NCI-H82 (cell line): ENCODE measurements around the gene RAB3GAP2.
"Not testable (repeated sequence)": the region's sequence is repeated elsewhere in the genome, so short reads cannot be mapped to it uniquely, and the experiment has no call there.

Experiments used
- DNase-seq: peaks from one replicate; lab custom pipeline; 2025; lab: John Stamatoyannopoulos, UW

RAB3GAP2 gene

DNA sequence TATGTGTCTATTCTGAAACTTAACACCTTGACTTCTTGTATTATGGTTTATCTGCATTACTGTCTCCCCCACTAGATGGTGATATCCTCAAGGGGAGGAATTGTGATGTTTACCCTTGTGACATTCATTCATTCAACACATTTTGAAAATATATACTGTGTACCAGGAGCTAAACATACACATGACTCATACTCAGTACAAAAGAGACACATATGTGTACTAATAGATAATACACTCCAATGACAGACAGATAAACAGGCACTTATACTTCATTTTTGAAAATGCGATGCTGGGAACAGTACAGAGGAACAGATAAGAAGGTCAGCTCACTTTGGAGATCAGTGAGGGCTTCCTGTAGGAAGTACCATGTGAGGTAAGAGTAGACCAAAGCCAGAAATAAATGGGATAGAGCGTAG is 8.9 kb upstream of the RAB3GAP2 start:
- peak; percentile 64 for DNase-seq

DNA sequence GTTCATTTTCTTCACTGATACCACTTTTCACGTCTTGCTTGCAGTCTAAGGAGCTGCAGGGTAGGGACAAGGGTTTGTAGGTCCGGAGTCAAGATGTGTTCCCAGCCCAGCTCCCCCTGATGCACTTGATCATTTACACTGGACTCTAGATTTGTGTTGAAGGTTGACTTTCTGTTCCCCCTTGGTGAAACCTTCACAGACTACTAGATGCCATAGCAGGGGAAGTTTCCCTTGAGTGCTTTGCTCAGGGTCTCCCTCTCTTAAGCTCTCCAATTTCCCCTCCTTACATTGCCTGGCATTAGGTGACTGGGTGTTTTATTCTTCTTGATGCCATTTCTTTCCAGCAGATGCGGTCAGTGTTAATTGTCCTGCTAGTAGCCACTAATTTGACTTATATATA is 8.0 kb upstream of the RAB3GAP2 start:
- DNase-seq: no peak

DNA sequence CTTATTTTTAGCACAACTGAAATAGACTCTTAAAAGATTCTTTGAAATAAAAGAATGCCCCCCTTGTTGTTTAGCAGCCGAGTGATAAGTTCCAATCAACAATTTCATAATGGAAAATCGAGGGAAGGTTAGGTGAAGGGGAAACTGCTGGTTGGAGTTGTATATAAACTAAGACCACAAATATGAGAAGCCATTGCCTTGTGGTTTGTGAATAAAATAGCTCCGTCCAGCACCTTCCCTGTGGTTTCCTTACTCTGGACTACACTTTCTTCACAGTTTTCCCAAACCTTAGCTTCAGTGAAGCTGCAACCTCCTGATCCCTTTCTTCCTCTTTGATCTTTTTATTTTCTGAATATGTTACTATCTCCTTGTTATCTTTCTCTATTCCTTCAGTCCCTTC is 6.7 kb upstream of the RAB3GAP2 start:
- no peak for DNase-seq

DNA sequence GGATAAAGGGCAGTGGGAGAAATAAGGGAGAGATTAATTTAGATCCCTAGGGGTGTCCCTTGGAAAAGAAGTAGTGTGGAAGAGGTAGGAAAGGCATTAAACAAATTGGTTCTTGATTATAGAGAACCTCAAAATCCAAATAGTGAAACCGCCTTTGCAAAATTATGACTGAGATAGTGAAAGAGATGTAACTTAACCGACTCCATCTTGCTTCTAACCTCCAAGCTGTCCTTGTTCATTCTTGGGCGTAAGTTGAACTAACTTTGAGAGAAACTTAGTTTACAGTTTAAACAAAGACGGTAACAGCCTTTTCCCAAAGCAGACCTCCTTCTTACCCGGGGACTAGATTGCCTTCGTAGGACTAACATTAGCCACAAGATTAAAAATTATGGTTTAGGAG is 3.2 kb upstream of the RAB3GAP2 start:
- no peak for DNase-seq

DNA sequence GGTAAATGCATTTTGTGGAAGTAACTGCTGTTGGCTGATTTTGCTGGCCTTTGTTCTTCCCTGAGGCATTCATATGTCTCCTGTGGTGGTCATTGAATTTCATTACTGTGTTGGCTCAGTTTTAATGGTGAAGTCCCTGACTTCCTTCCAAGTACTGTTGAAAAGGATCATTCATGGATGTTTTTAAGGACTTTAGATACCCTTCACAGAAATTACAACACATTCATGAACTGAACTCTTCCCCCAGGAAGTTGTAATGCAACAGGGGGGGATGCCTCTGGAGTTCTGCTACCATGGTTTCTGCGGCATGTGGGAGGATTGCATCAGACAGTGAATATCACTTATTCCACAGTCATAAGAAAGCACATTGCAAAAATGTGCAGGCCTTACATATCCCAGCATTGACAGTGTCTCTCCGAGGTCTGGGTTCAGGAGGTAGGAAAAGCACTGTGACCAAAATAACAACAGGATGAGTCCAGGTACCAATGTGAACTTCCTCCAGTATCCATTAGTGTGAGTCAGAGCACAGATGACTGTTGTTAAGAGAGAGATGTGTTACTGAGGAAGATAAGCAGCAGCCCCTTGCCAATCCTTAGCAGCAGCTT is 2.1 kb upstream of the RAB3GAP2 start:
- DNase-seq: no peak

DNA sequence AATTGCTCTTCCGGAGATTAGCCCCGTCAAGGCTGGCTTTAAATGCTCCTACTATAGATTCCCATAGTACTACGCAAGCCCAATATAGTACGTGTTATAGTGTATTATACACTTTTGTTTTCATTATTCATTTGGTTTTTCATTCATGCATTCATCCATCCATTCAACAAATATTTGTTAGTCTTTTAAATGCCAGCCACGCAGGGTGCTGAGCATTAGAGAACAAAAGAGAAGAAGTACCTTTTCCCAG is 513 bp upstream of the RAB3GAP2 start:
- no peak for DNase-seq

DNA sequence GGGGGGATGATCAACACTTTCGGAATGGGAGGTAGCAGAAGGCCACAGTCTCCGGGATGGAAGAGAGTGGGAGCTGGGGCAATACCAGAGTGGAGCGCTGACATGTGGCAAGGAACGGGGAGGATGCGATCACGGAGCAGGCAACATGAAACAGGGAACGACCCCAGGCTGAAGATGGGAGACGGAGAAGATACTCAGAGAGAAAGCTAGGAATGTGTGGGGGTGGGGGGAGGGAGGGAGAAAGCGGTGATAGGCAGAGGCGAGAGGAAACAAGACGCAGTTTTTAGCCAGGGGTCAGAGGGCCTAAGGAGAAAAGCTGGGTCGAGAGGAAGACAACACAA is 577 bp downstream of the RAB3GAP2 start:
- no peak for DNase-seq

DNA sequence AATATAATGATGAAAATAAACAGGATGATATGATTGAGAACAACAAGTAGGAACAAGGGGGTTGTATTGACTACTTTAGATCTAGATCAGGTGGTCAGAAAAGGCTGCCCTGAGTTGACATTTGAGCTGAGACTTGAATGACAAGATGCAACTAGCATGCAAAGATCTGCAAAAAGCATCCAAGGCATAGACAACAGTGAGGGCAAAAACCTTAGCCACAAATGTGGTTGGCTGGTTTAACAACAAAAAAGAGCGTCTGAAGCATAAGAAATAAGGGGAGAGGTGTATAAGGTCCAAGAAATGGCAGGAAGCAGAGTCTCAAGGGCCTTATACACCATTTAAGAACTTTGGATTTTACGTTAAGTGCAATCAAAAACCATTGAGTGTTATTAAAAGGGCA is 3.2 kb downstream of the RAB3GAP2 start:
- no peak for DNase-seq

DNA sequence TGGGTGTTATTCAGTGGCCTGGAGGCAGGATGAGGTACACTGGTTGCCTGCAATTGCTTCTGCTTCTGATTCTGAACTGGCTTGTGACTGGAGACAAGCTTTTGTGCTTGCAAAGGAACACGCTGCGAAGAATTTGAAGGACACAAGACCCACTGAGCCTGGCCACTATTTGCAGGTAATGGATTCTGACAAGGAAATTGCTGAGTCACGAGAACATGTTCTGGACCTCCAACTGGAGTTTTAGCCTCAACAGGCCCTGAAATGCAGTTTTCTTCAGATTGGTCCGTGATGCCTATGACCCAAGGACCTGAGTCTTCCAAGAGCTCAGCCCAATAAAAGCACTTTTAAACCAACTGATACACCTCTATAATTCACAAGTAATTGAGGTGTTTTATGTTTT is 4.6 kb downstream of the RAB3GAP2 start:
- no peak for DNase-seq

DNA sequence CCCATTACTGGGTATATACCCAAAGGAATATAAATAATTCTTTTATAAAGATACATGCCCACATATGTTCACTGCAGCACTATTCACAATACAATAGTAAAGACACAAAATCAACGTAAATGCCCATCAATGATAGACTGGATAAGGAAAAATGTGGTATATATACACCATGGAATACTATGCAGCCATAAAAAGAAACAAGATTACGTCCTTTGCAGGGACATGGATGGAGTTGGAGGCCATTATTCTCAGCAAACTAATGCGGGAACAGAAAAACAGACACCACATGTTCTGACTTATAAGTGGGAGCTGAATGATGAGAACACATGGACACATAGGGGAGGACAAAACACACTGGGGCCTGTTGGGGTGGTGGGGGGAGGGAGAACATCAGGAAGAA is 12.0 kb downstream of the RAB3GAP2 start:
- not testable (repeated sequence) for DNase-seq

DNA sequence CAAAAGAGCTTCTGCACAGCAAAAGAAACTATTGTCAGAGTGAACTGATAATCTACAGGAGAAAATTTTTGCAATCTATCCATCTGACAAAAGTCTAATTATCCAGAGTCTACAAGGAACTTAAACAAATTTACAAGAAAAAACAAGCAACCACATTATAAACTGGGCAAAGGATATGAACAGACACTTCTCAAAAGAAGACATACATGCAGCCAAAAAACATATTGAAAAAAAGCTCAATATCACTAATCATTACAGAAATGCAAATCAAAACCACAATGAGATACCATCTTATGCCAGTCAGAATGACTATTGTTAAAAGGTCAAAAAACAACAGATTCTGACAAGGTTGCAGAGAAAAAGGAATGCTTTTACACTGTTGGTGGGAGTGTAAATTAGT is 12.5 kb downstream of the RAB3GAP2 start:
- not testable (repeated sequence) for DNase-seq

DNA sequence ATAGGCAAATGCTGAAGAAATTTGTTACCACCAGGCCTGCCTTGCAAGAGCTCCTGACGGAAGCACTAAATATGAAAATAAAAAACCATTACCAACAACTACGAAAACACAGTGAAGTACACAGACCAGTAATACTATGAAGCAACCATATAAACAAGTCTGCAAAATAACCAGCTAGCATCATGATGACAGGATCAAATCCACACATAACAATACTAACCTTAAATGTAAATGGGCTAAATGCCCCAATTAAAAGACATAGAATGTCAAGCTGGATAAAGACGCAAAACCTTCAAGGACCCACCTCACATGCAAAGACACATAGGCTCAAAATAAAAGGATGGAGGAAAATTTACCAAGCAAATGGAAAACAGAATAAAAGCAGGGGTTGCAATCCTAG is 16.1 kb downstream of the RAB3GAP2 start:
- not testable (repeated sequence) for DNase-seq

DNA sequence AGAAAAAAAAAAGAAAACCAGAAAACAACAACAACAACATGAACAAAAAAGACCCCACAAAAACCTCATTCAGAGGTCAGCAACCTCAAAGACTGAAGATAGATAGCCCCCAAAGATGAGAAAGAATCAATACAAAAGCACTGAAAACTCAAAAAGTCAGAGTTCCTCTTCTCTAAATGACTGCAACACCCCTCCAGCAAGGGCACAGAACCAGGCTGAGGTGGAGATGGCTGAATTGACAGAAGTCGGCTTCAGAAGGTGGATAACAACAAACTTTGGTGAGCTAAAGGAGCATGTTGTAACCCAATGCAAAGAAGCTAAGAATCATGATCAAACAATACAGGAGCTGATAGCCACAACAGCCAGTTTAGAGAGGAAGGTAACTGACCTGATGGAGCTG is 17.0 kb downstream of the RAB3GAP2 start:
- DNase-seq: no peak

DNA sequence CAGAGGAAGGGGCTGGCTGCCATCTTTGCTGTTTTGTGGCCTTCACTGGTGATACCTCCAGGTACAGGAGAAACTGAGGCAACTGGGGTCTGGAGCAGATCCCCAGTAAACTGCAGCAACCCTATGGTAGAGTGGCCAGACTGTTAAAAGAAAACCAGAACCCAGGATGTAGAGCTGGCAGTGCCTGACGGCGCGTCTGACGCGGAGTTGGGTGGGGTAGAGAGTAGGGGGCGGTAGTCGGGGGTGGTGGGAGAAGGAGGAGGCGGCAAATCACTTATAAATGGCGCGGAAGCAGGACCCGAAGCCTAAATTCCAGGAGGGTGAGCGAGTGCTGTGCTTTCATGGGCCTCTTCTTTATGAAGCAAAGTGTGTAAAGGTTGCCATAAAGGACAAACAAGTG is 19.0 kb downstream of the RAB3GAP2 start:
- not testable (repeated sequence) for DNase-seq

DNA sequence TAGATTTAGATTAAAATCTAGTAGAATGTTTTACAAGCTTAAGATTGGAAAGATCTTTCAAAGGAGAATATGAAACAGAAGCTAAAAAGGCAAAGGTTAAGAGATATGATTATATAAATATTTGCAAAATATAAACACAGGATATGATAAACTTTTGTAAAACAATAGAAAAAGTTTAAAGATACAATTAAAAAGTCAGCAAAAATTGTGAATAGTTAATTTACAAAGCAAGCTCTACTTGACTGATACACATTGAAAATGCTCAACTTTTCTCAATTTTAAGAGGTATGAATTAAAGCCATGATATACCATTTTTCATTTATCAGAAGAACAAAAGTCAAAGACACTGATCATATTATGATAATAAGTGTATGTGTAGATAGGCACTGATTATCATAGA is 21.0 kb downstream of the RAB3GAP2 start:
- DNase-seq: no peak

DNA sequence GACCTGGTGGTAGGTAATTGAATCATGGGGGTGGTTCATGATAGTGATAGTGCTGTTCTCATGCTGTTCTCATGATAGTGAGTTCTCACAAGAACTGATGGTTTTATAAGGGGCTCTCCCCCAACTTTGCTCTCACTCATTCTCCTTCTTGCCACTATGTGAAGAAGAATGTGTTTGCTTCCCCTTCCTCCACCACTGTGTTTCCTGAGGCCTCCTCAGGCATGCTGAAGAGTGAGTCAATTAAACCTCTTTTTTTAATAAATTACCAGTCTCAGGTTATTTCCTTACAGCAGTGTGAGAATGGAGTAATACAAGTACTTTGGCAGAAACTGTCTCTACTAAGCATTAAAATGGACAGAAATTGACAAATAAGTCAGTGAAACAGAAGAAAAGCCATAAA is 21.6 kb downstream of the RAB3GAP2 start:
- DNase-seq: no peak

DNA sequence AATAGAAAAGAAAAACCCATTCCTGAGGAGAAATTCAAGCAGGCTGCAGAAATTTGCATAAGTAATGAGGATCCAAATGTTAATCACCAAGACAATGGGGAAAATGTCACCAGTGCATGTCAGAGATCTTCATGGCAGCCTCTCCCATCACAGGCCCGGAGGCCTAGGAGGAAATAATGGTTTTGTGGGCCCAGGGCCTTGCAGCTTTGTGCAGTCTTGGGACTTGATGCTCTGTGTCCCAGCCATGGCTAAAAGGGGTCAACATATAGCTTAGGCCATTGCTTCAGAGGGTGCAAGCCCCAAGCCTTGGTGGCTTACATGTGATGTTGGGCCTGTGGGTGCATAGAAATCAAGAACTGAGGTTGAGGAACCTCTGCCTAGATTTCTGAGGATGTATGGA is 22.7 kb downstream of the RAB3GAP2 start:
- DNase-seq: no peak

DNA sequence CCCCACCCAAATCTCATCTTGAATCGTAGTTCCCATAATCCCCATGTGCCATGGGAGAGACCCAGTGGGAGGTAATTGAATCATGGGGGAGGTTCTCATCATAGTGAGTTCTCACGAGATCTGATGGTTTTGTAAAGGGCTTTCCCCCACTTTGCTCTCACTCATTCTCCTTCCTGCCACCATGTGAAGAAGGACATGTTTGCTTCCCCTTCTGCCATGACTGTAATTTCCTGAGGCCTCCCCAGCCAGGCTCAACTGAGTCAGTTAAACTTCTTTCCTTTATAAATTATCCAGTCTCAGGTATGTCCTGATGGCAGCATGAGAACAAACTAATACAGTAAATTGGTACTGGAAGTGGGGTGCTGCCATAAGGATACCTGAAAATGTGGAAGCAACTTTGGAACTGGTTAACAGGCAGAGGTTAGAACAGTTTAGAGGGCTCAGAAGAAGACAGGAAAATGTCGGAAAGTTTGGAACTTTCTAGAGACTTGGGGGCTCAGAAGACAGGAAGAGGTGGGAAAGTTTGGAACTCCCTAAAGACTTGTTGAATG is 23.5 kb downstream of the RAB3GAP2 start:
- DNase-seq: not testable (repeated sequence)

DNA sequence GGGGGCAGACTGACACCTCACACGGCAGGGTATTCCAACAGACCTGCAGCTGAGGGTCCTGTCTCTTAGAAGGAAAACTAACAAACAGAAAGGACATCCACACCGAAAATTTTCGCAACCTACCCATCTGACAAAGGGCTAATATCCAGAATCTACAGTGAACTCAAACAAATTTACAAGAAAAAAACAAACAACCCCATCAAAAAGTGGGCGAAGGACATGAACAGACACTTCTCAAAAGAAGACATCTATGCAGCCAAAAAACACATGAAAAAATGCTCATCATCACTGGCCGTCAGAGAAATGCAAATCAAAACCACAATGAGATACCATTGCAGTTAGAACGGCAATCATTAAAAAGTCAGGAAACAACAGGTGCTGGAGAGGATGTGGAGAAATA is 26.4 kb downstream of the RAB3GAP2 start:
- not testable (repeated sequence) for DNase-seq

DNA sequence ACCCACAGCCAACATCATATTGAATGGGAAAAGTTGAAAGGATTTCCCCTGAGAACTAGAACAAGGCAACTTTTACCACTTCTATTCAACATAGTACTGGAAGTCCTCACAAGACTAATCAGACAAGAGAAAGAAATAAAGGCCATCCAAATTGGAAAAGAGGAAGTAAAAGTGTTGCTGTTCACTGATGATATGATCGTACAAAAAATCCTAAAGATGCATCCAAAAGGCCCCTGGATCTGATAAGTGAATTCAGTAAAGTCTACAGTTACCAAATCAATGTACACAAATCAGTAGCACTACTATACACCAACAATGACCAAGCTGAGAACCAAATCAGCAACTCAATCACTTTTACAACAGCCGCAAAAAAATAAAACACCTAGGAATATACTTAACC is 28.3 kb downstream of the RAB3GAP2 start:
- no peak for DNase-seq

DNA sequence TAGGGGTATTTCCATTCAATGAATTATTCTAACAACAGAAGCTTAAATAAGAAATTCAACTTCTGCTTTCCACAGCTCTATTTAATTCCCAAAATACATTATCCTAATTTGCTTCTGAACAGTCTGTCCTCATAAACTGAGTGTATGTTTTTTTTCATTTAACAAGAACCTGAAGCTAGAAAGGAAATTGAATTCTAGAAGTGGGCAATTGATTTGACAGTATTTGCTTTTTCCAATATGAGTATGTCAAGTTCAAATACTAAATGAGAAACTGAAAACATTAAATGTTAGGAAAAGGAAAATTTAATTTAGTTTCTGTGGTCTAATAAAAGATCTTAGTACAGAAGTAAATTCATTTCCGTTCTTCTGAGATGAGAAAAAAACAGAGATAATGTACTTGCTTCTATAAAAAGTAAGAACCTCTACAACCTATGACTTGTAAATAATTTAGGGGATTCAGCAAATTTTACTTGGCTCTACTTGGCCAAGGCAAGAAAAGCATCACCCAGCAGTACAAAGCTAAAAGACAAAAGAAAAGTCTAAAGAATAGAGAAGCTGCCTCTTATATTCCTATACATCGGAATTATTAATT is 31.1 kb downstream of the RAB3GAP2 start:
- DNase-seq: no peak

DNA sequence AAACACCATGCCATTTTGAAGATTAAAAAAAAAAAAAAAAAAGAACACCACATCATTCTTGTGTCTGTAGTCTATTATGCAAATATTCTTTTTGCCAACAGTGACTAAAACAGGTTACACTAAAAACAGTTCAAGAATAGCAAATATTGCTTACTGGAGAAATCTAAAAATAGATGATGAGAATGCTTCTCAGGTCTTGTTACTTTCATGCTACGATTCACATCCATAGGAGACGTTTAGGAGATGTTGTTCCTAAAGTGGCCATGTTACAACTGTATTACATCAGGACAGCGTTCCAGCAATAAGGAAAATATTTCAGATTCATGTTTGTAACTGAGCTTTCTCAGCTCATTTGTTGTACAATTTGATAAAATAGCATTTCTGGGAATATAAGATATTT is 32.3 kb downstream of the RAB3GAP2 start:
- no peak for DNase-seq

DNA sequence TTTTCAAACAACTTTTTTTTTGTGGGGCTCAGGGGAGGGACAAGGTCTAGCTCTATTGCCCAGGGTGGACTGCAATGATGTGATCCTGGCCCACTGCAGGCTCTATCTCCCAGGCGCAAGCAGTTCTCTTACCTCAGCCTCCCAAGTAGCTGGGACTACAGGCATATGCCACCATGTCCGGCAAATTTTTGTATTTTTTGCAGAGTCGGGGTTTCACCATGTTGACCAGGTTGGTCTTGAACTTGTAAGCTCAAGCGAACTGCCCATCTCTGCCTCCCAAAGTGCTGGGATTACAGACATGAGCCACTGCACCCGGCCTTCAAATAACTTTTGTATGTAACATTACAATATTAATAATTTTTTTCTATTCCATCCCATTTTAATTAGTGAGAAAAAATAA is 33.0 kb downstream of the RAB3GAP2 start:
- no peak for DNase-seq

DNA sequence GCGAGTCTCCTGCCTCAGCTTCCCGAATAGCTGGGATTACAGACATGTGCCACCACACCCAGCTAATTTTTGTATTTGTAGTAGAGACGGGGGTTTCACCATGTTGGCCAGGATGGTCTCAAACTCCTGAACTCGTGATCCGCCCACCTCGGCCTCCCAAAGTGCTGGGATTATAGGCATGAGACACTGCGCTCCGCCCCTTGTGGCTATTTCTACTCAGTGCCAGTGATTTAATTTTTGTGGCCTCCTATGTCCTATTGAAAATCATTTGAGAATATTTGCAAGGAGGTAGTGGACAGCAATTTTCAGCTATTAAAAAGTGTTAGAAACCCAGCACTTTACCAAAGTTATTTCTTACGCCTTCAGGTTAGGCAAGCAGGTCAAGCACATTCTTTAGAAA is 36.0 kb downstream of the RAB3GAP2 start:
- DNase-seq: not testable (repeated sequence)
